Right lobe of liver (tissue), 4 donors: Measurements from ENCODE around the gene RADIL.

Experiments used
- CTCF ChIP-seq, 4 donors: fragments of 200-600 bp in 3 of 4; fragments of 450-650 bp in 1 of 4; IDR thresholded peaks; one replicate each; pipeline versions ENCODE4 v1.5.1 to v1.8.0; 2016 to 2022; ENCODE audit warnings: antibody characterized with exemption in 4 of 4, mild to moderate bottlenecking in 2 of 4
- POLR2A ChIP-seq: fragments of 450-650 bp; IDR thresholded peaks from one replicate; pipeline ENCODE4 v1.6.1; 2017; ENCODE audit warnings: antibody characterized with exemption, mild to moderate bottlenecking
- donor health status: DM: no; HTN: no; CAD: no.
- donor health status: DM: no; HTN: no; CAD: no.
- donor health status: DM: no; HTN: yes; CAD: no.

DNA sequence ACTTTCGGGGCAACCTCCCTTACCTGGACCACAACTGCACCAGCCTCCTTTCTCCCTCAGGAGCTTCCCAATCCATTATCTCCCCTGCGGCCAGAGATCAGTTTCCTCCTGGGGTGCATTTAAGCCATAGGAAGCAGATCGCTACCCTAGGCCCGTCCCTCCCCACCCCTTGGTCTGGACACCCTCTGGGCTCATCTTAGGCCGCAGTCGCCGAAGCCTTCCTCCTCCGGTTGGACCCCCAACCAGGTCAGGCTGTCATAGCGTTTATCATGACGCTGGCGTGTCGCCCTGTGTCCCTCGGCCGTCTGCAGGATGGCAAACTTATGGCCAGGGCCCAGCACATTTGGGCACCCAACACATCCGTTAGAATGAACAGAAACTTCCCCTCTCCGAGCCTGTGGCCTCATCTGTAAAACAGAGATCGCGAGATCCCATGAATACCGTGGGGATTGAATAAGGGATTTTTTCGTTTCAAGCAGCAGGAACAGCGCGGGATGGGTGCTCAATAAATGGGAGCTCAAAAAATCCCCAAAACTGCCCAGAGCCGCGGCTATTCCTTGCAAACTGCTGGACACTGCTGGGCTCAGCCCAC, 108.8 kb downstream of the RADIL start:
- TF ChIP-seq CTCF (IDR thresholded peaks at IDR 0.05) (no peak), POLR2A (no peak)
